ENCODE data around the gene SEPHS2.

- TF ChIP-seq CTCF (IDR thresholded peaks at IDR 0.05) (no peak), POLR2A (IDR thresholded peaks at IDR 0.05) (no peak)
Measured at GRCh38 chr16:30414159-30414558, 31.5 kb downstream of the SEPHS2 start.

Data from lower leg skin (tissue), 3 donors.